Esophagus squamous epithelium (tissue), 5 donors: Measurements from ENCODE around the gene FAM118A. TPM values are rescaled to one million over a fixed set of nuclear protein-coding genes. Genes with fewer than 3 reads are reported as not detected.
A peak's percentile ranks its signal among the peaks of the same experiment; 100 is the strongest.

Experiments used
- DNase-seq: peaks from one replicate; lab custom pipeline; 2025; lab: John Stamatoyannopoulos, UW
- H3K27ac ChIP-seq, 4 donors: fragments of 200-600 bp; sonication (generic); one replicate each; pipeline ENCODE4 v1.5.1; 2016 to 2019; ENCODE audit warnings: mild to moderate bottlenecking in 1 of 4
- H3K27me3 ChIP-seq, 4 donors: fragments of 200-600 bp; sonication (generic); 1 replicate in 3 of 4; 2 replicates in 1 of 4; pipeline versions ENCODE4 v1.5.1 to v1.6.0; 2017 to 2021; ENCODE audit warnings: antibody characterized with exemption in 1 of 4
- H3K36me3 ChIP-seq, 3 donors: fragments of 200-600 bp; sonication (generic); one replicate each; pipeline ENCODE4 v1.5.1; 2016 to 2019
- H3K4me1 ChIP-seq, 3 donors: fragments of 200-600 bp; sonication (generic); one replicate each; pipeline ENCODE4 v1.5.1; 2017 to 2019
- H3K4me3 ChIP-seq, 4 donors: fragments of 200-600 bp; sonication (generic); 1 replicate in 3 of 4; 2 replicates in 1 of 4; pipeline ENCODE4 v1.5.1; 2016 to 2019; ENCODE audit warnings: mild to moderate bottlenecking in 2 of 4, moderate library complexity in 1 of 4
- H3K9me3 ChIP-seq, 3 donors: fragments of 200-600 bp; sonication (generic); one replicate each; pipeline ENCODE4 v1.5.1; 2016 to 2019
- CTCF ChIP-seq, 6 experiments: fragments of 450-650 bp in 4 of 6; fragments of 200-600 bp in 2 of 6; sonication (generic) in 2 of 6; IDR thresholded peaks; one replicate each; pipeline ENCODE4 v1.5.1; 2016 to 2019; ENCODE audit warnings: antibody characterized with exemption in 6 of 6, mild to moderate bottlenecking in 4 of 6, moderate library complexity in 4 of 6
- POLR2A ChIP-seq, 4 donors: fragments of 450-650 bp; IDR thresholded peaks; one replicate each; pipeline ENCODE4 v1.6.1; 2017; ENCODE audit warnings: antibody characterized with exemption in 4 of 4, mild to moderate bottlenecking in 4 of 4, moderate library complexity in 3 of 4
- WGBS, 2 donors: methylation state at CpG; one replicate each; pipeline ENCODE4 v1.1.5; 2018; 5-methylcytosine and 5-hydroxymethylcytosine counted together
- intact Hi-C: fragments of 100-400 bp; cut with DNase I; formaldehyde crosslinking; loops from one replicate; pipeline ENCODE4 v1.15.0; 2022
- total RNA-seq, 4 donors: library from RNA; depleted of rRNA; stranded (reverse); fragments of >200 nt; gene quantifications; one replicate each; pipeline ENCODE4 v1.1.0, GENCODE V29; 2016
- donor health status: DM: yes; HTN: yes; CAD: no.

Gene FAM118A
- total RNA-seq, 4 donors from 2014 or later, result 12.5 to 95.4 (median 18.8) TPM

GRCh38 chr22:45329530-45329936, 19.8 kb downstream of the FAM118A start:
- peaks cover 8 to 94% (median 19%) of the 10 kb centered on the region in 3 donors for H3K36me3 ChIP-seq
- no peaks in the 10 kb centered on the region for H3K9me3 ChIP-seq
- no peak overlapping the region for H3K4me3 ChIP-seq
- no peak for DNase-seq
- peaks cover 4 to 19% (median 4%) of the 10 kb centered on the region in 3 donors for H3K4me1 ChIP-seq
- TF ChIP-seq CTCF (IDR thresholded peaks at IDR 0.05), result no peak
- TF ChIP-seq POLR2A (IDR thresholded peaks at IDR 0.05), result no peak
- peak overlapping the region in 1 of 4 donors; percentile 11 for H3K27ac ChIP-seq
- intact Hi-C loops, result no loop called here
- no peaks in the 10 kb centered on the region for H3K27me3 ChIP-seq
- 49 to 80% methylated on average over 4 to 9 of the region's 12 CpGs for WGBS, 2 donors

GRCh38 chr22:45330548-45330947, 20.8 kb downstream of the FAM118A start:
- intact Hi-C loops, result no loop called here
- WGBS, 2 donors, result 88 to 96% methylated on average over 16 to 19 of the region's 19 CpGs
- peaks cover 10 to 21% (median 14%) of the 10 kb centered on the region in 3 donors for H3K4me1 ChIP-seq
- TF ChIP-seq POLR2A (IDR thresholded peaks at IDR 0.05) (no peak), CTCF (IDR thresholded peaks at IDR 0.05) (no peak)
- DNase-seq, result no peak
- H3K27ac ChIP-seq, result no peak overlapping the region
- H3K4me3 ChIP-seq, result no peak overlapping the region
- H3K27me3 ChIP-seq, result no peaks in the 10 kb centered on the region
- H3K9me3 ChIP-seq, result no peaks in the 10 kb centered on the region
- peaks cover 8 to 94% (median 19%) of the 10 kb centered on the region in 3 donors for H3K36me3 ChIP-seq

GRCh38 chr22:45331486-45331885, 21.8 kb downstream of the FAM118A start:
- Histone ChIP-seq H3K4me1 (peaks cover 19 to 30% (median 22%) of the 10 kb centered on the region in 3 donors), H3K9me3 (no peaks in the 10 kb centered on the region), H3K4me3 (no peak overlapping the region), H3K36me3 (peaks cover 8 to 94% (median 19%) of the 10 kb centered on the region in 3 donors), H3K27ac (no peak overlapping the region), H3K27me3 (no peaks in the 10 kb centered on the region)
- intact Hi-C loops, result no loop called here
- DNase-seq, result no peak
- WGBS, 2 donors, result 87 to 98% methylated on average over 7 of the region's 9 CpGs
- TF ChIP-seq CTCF (IDR thresholded peaks at IDR 0.05) (no peak), POLR2A (IDR thresholded peaks at IDR 0.05) (no peak)

GRCh38 chr22:45332001-45332400, 22.3 kb downstream of the FAM118A start:
- no peak for TF ChIP-seq POLR2A (IDR thresholded peaks at IDR 0.05)
- no peak for TF ChIP-seq CTCF (IDR thresholded peaks at IDR 0.05)
- WGBS, 2 donors, result 91 to 100% methylated on average over 3 to 4 of the region's 7 CpGs
- no peak for DNase-seq
- Histone ChIP-seq H3K4me1 (peaks cover 22 to 35% (median 26%) of the 10 kb centered on the region in 3 donors), H3K9me3 (no peaks in the 10 kb centered on the region), H3K4me3 (no peak overlapping the region), H3K27ac (no peak overlapping the region), H3K27me3 (no peaks in the 10 kb centered on the region), H3K36me3 (peaks cover 8 to 94% (median 18%) of the 10 kb centered on the region in 3 donors)
- intact Hi-C loops, result no loop called here

- no peak overlapping the region for H3K4me3 ChIP-seq
- TF ChIP-seq POLR2A (IDR thresholded peaks at IDR 0.05), result no peak
- no peak for TF ChIP-seq CTCF (IDR thresholded peaks at IDR 0.05)
- H3K4me1 ChIP-seq, result peaks cover 27 to 44% (median 33%) of the 10 kb centered on the region in 3 donors
- no peaks in the 10 kb centered on the region for H3K9me3 ChIP-seq
- peak overlapping the region in 3 of 4 donors; percentile 66 to 75 (median 73) for H3K27ac ChIP-seq
- WGBS, 2 donors, result 23 to 35% methylated on average over 5 of the region's 5 CpGs
- peaks cover 4 to 94% (median 9%) of the 10 kb centered on the region in 3 donors for H3K36me3 ChIP-seq
- no peak for DNase-seq
- H3K27me3 ChIP-seq, result no peaks in the 10 kb centered on the region
- intact Hi-C loops, result no loop called here
Observed at GRCh38 chr22:45334068-45334467, 24.3 kb downstream of the FAM118A start.
